Testis (tissue), 3 donors: ENCODE measurements around the gene FBH1. TPM values are rescaled to one million over a fixed set of nuclear protein-coding genes. Genes with fewer than 3 reads are reported as not detected.
"Not testable (repeated sequence)": the region's sequence is repeated elsewhere in the genome, so short reads cannot be mapped to it uniquely, and the experiment has no call there.

ENCODE experiments used
- DNase-seq: peaks from one replicate; pipeline ENCODE4 v3.0.0-alpha.2; 2019
- H3K27ac ChIP-seq, 2 donors: fragments of 200-600 bp; sonication (generic); one replicate each; pipeline ENCODE4 v1.5.1; 2019
- H3K27me3 ChIP-seq: fragments of 200-600 bp; sonication (generic); one replicate; pipeline ENCODE4 v1.5.1; 2019
- H3K36me3 ChIP-seq: fragments of 200-600 bp; sonication (generic); one replicate; pipeline ENCODE4 v1.5.1; 2017; ENCODE audit warnings: low read depth; ENCODE audit errors: missing control alignments
- H3K4me1 ChIP-seq: fragments of 200-600 bp; sonication (generic); one replicate; pipeline ENCODE4 v1.5.1; 2019
- H3K4me3 ChIP-seq, 2 donors: fragments of 200-600 bp; sonication (generic); one replicate each; pipeline ENCODE4 v1.5.1; 2017 to 2019
- H3K9me3 ChIP-seq: fragments of 200-600 bp; sonication (generic); one replicate; pipeline ENCODE4 v1.5.1; 2017
- CTCF ChIP-seq, 3 experiments: fragments of 450-650 bp in 2 of 3; fragments of 200-600 bp in 1 of 3; sonication (generic) in 1 of 3; IDR thresholded peaks; one replicate each; pipeline ENCODE4 v1.5.1; 2016 to 2019; ENCODE audit warnings: antibody characterized with exemption in 3 of 3, mild to moderate bottlenecking in 2 of 3, moderate library complexity in 1 of 3
- POLR2A ChIP-seq: fragments of 450-650 bp; IDR thresholded peaks from one replicate; pipeline ENCODE4 v1.6.1; 2017; ENCODE audit warnings: antibody characterized with exemption, mild to moderate bottlenecking, moderate library complexity
- WGBS, 2 donors: methylation state at CpG; one replicate each; pipeline ENCODE4 v1.1.5; 2018; 5-methylcytosine and 5-hydroxymethylcytosine counted together
- intact Hi-C: fragments of 100-400 bp; cut with DNase I; formaldehyde crosslinking; loops from one replicate; pipeline ENCODE4 v1.15.1; 2023; ENCODE audit warnings: low total_unique reads
- polyA plus RNA-seq: library from polyadenylated mRNA; stranded (reverse); fragments of 350-450 nt; fragmentation: Illumina TruSeq; extraction: RNeasy Lipid Tissue Mini Kit (QIAGEN cat#74804); gene quantifications from one replicate; pipeline ENCODE4 v1.2.3, GENCODE V29; 2014; ENCODE audit warnings: low read depth, low replicate concordance; ENCODE audit not compliant: insufficient read depth
- total RNA-seq, 2 donors: library from RNA; depleted of rRNA; stranded (reverse); fragments of >200 nt; gene quantifications; one replicate each; pipeline ENCODE4 v1.2.3, GENCODE V29; 2016

FBH1 gene
- total and polyA plus RNA-seq, 3 donors from 2014 or later, result 91.6 to 203 (median 174) TPM

- 91 to 92% methylated on average over 3 of the region's 3 CpGs for WGBS, 2 donors
Measured at GRCh38 chr10:5869156-5869555, 20.9 kb upstream of the FBH1 start.

GRCh38 chr10:5871596-5871995, 18.4 kb upstream of the FBH1 start:
- no peak overlapping the region for H3K4me3 ChIP-seq
- no peaks in the 10 kb centered on the region for H3K36me3 ChIP-seq
- TF ChIP-seq CTCF (IDR thresholded peaks at IDR 0.05), result no peak
- no peak for TF ChIP-seq POLR2A
- 51 to 61% methylated on average over 5 of the region's 5 CpGs for WGBS, 2 donors
- intact Hi-C loops, result no loop called here
- no peak overlapping the region for H3K27ac ChIP-seq
- H3K9me3 ChIP-seq, result no peaks in the 10 kb centered on the region
- no peak for DNase-seq
- H3K4me1 ChIP-seq, result no peaks in the 10 kb centered on the region
- H3K27me3 ChIP-seq, result no peaks in the 10 kb centered on the region

More at GRCh38 chr10:5869156-5869555, 20.9 kb upstream of the FBH1 start:
- TF ChIP-seq POLR2A (no peak), CTCF (IDR thresholded peaks at IDR 0.05) (no peak)
- H3K36me3 ChIP-seq, result no peaks in the 10 kb centered on the region
- intact Hi-C loops, result no loop called here
- H3K9me3 ChIP-seq, result no peaks in the 10 kb centered on the region
- H3K4me1 ChIP-seq, result no peaks in the 10 kb centered on the region
- DNase-seq, result no peak
- no peak overlapping the region for H3K27ac ChIP-seq
- no peaks in the 10 kb centered on the region for H3K27me3 ChIP-seq
- no peak overlapping the region for H3K4me3 ChIP-seq

GRCh38 chr10:5873515-5873995, 16.5 kb upstream of the FBH1 start:
- H3K4me3 ChIP-seq, result no peak overlapping the region
- no peaks in the 10 kb centered on the region for H3K27me3 ChIP-seq
- H3K4me1 ChIP-seq, result no peaks in the 10 kb centered on the region
- TF ChIP-seq POLR2A (no peak), CTCF (IDR thresholded peaks at IDR 0.05) (peak; percentile 79 to 89 (median 87))
- H3K27ac ChIP-seq, result no peak overlapping the region
- no peaks in the 10 kb centered on the region for H3K9me3 ChIP-seq
- peak; percentile 68 for DNase-seq
- intact Hi-C loops, result no loop called here
- WGBS, 2 donors, result 54 to 65% methylated on average over 9 of the region's 9 CpGs
- no peaks in the 10 kb centered on the region for H3K36me3 ChIP-seq

GRCh38 chr10:5876181-5876768, 13.8 kb upstream of the FBH1 start:
- intact Hi-C loops, result no loop called here
- no peak for DNase-seq
- Histone ChIP-seq H3K27ac (no peak overlapping the region), H3K27me3 (no peaks in the 10 kb centered on the region), H3K36me3 (no peaks in the 10 kb centered on the region), H3K4me3 (no peak overlapping the region), H3K4me1 (no peaks in the 10 kb centered on the region), H3K9me3 (no peaks in the 10 kb centered on the region)
- 59 to 66% methylated on average over 14 of the region's 14 CpGs for WGBS, 2 donors
- TF ChIP-seq CTCF (IDR thresholded peaks at IDR 0.05), result no peak
- no peak for TF ChIP-seq POLR2A

- H3K27me3 ChIP-seq, DNase-seq, H3K4me3 ChIP-seq, H3K27ac ChIP-seq, H3K36me3 ChIP-seq, H3K9me3 ChIP-seq, intact Hi-C loops, H3K4me1 ChIP-seq: not testable (repeated sequence)
- 88 to 94% methylated on average over 7 of the region's 7 CpGs for WGBS, 2 donors
Measured at GRCh38 chr10:5877041-5877440, 13.0 kb upstream of the FBH1 start.
